Heart right ventricle (tissue), 16 donors: ENCODE results near the gene FAM234B. TPM values are rescaled to one million over a fixed set of nuclear protein-coding genes. Genes with fewer than 3 reads are reported as not detected.

ENCODE experiments used
- ATAC-seq, 8 donors: fragments of 200-7000 bp; cut with Tn5 transposase; one replicate each; pipeline ENCODE4 v1.9.1; 2020; ENCODE audit warnings: mild to moderate bottlenecking in 8 of 8, moderate library complexity in 8 of 8, moderate number of reproducible peaks in 1 of 8
- DNase-seq, 2 donors: peaks; one replicate each; pipeline ENCODE4 v3.0.0-alpha.2; 2020
- H3K27ac ChIP-seq, 10 donors: fragments of 200-600 bp; sonication (generic) in 2 of 10; one replicate each; pipeline versions ENCODE4 v1.5.0 to v1.8.0; 2020 to 2022; ENCODE audit warnings: mild to moderate bottlenecking in 3 of 10
- H3K27me3 ChIP-seq, 7 donors: fragments of 200-600 bp; one replicate each; pipeline ENCODE4 v1.8.0; 2021 to 2022; ENCODE audit warnings: mild to moderate bottlenecking in 2 of 7
- H3K36me3 ChIP-seq, 9 donors: fragments of 200-600 bp; sonication (generic) in 1 of 9; one replicate each; pipeline versions ENCODE4 v1.5.0 to v1.8.0; 2020 to 2022; ENCODE audit warnings: mild to moderate bottlenecking in 2 of 9
- H3K4me1 ChIP-seq, 9 donors: fragments of 200-600 bp; sonication (generic) in 1 of 9; one replicate each; pipeline versions ENCODE4 v1.5.0 to v1.8.0; 2020 to 2022; ENCODE audit warnings: mild to moderate bottlenecking in 4 of 9
- H3K4me3 ChIP-seq, 10 donors: fragments of 200-600 bp; sonication (generic) in 2 of 10; one replicate each; pipeline versions ENCODE4 v1.5.0 to v1.8.0; 2020 to 2022; ENCODE audit warnings: mild to moderate bottlenecking in 7 of 10, moderate library complexity in 2 of 10
- H3K9me3 ChIP-seq, 11 donors: fragments of 200-600 bp in 10 of 11; sonication (generic) in 2 of 11; one replicate each; pipeline versions ENCODE4 v1.5.0 to v1.8.0; 2013 to 2022; ENCODE audit warnings: mild to moderate bottlenecking in 2 of 11, control low read depth in 1 of 11, moderate library complexity in 1 of 11
- WGBS, 2 donors: extraction: QIAGEN DNeasy Blood & Tissue Kit; methylation state at CpG; one replicate each; pipeline ENCODE4 v1.1.7; 2013; ENCODE audit warnings: inconsistent platforms in 1 of 2; 5-methylcytosine and 5-hydroxymethylcytosine counted together
- intact Hi-C, 10 donors: fragments of 100-400 bp; cut with DNase I; formaldehyde crosslinking; loops; one replicate each; pipeline versions ENCODE4 v1.11.1 to v1.14.2; 2022
- polyA plus RNA-seq, 2 donors: library from polyadenylated mRNA; stranded (reverse); fragments of 200-250 nt; gene quantifications; one replicate each; pipeline ENCODE4 v1.2.3, GENCODE V29; 2013
- total RNA-seq, 10 donors: library from RNA; stranded (reverse); fragmentation: NEBNext Ultra II Directional in 3 of 10; extraction: Animal tissue kit (Norgen Biotek cat#: 25700) in 3 of 10; gene quantifications; one replicate each; pipeline versions ENCODE4 v1.2.1 to v1.2.4, GENCODE V29; 2021 to 2023
- TF ChIP-seq, protein P1 (sequence below), 9 donors: fragments of 200-600 bp; sonication (generic) in 2 of 9; IDR thresholded peaks; one replicate each; pipeline versions ENCODE4 v1.5.0 to v1.8.0; 2021 to 2022; ENCODE audit warnings: antibody characterized with exemption in 9 of 9, mild to moderate bottlenecking in 5 of 9, moderate library complexity in 1 of 9
- donor health status: Arrhythmogenic right ventricular cardiomyopathy.
- donor health status: ischemic (EF 13 %, LVEDD 7.1; RV severe dilation, severe dysfunction).
- donor health status: healthy with polysubstance abuse.
- donor health status: DM: no; HTN: yes; CAD: no.
- donor health status: DM: no; HTN: no; CAD: no.
- donor health status: ischemic (EF 25% LVEDD 6.9; RV normal size, moderate dysfunction).
- donor health status: ischemic (EF 25% LVEDD 5.7; RV mildly dilated, moderate dysfunction).
- donor health status: healthy.
- donor health status: DM: yes; HTN: yes; CAD: no.
- donor health status: Ischemic cardiomyopathy.
- donor health status: ischemic (EF 35%, LVEDD 5.7; RV mildly dilated, moderate dysfunction).
- donor health status: nonischemic (EF 11% LVEDD 7.7; RV severe dilation, severe dysfunction).
- donor health status: DM: yes; HTN: yes; CAD: no.
- donor health status: PGD.
- donor health status: ischemic (EF 29% LVEDD 5.4; RV normal size, mild dysfunction).
- donor health status: nonischemic (EF 23%, LVEDD 6.1; RV moderate dilation, normal function).

The FAM234B gene
- total and polyA plus RNA-seq, 12 donors = 0.59 to 3.6 (median 2.2) TPM

DNA sequence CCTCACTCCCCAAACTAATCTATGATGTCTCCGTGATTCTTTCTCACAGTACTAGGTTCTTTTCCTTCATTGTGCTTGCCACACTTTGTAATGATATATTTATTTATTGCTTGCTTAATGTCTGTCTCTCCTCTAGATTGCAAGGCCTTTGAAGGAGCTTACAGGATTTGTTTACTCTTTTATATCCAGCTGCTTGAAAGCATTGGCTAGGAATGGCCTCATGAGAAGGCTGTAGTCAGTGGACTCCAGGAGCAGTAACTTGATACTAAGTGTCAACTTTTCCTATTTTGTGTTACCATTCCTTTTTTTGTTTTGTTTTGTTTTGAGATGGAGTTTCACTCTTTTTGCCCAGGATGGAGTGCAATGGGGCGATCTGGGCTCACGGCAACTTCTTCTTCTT, 7.3 kb upstream of the FAM234B start:
- WGBS, 2 donors = 94 to 98% methylated on average over 3 of the region's 3 CpGs
- intact Hi-C loops = no loop called here

GRCh38 chr12:13038491-13039161, 5.6 kb upstream of the FAM234B start:
- no peaks in the 10 kb centered on the region for H3K9me3 ChIP-seq
- WGBS, 2 donors = 81 to 86% methylated on average over 4 of the region's 4 CpGs
- intact Hi-C loops = no loop called here
- H3K4me3 ChIP-seq = no peak overlapping the region
- ATAC-seq (no peak), DNase-seq (no peak)
- no peak overlapping the region for H3K27ac ChIP-seq
- H3K36me3 ChIP-seq = no peaks in the 10 kb centered on the region
- H3K4me1 ChIP-seq = peaks cover 0 to 2% (median 0%) of the 10 kb centered on the region in 9 donors
- H3K27me3 ChIP-seq = peaks cover 0 to 6% (median 0%) of the 10 kb centered on the region in 7 donors
- TF ChIP-seq, protein P1, sequence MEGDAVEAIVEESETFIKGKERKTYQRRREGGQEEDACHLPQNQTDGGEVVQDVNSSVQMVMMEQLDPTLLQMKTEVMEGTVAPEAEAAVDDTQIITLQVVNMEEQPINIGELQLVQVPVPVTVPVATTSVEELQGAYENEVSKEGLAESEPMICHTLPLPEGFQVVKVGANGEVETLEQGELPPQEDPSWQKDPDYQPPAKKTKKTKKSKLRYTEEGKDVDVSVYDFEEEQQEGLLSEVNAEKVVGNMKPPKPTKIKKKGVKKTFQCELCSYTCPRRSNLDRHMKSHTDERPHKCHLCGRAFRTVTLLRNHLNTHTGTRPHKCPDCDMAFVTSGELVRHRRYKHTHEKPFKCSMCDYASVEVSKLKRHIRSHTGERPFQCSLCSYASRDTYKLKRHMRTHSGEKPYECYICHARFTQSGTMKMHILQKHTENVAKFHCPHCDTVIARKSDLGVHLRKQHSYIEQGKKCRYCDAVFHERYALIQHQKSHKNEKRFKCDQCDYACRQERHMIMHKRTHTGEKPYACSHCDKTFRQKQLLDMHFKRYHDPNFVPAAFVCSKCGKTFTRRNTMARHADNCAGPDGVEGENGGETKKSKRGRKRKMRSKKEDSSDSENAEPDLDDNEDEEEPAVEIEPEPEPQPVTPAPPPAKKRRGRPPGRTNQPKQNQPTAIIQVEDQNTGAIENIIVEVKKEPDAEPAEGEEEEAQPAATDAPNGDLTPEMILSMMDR (IDR thresholded peaks at IDR 0.05) = no peak

More for the DNA sequence above, 7.3 kb upstream of the FAM234B start:
- DNase-seq = no peak
- Histone ChIP-seq H3K27ac (no peak overlapping the region), H3K36me3 (no peaks in the 10 kb centered on the region), H3K4me1 (peaks cover 0 to 7% (median 0%) of the 10 kb centered on the region in 9 donors), H3K27me3 (peaks cover 0 to 3% (median 0%) of the 10 kb centered on the region in 7 donors), H3K9me3 (no peaks in the 10 kb centered on the region), H3K4me3 (no peak overlapping the region)
- ATAC-seq = no peak
- TF ChIP-seq, protein P1 (IDR thresholded peaks at IDR 0.05) = no peak

- Histone ChIP-seq H3K27ac (no peak overlapping the region), H3K9me3 (no peaks in the 10 kb centered on the region), H3K36me3 (no peaks in the 10 kb centered on the region), H3K4me1 (peaks cover 0 to 7% (median 4%) of the 10 kb centered on the region in 9 donors), H3K4me3 (no peak overlapping the region), H3K27me3 (peaks cover 0 to 7% (median 0%) of the 10 kb centered on the region in 7 donors)
- intact Hi-C loops = no loop called here
- WGBS, 2 donors = 60 to 61% methylated on average over 5 of the region's 5 CpGs
- DNase-seq (no peak), ATAC-seq (no peak)
- TF ChIP-seq, protein P1 (IDR thresholded peaks at IDR 0.05) = no peak
Measured at GRCh38 chr12:13039328-13039956, 4.7 kb upstream of the FAM234B start.

DNA sequence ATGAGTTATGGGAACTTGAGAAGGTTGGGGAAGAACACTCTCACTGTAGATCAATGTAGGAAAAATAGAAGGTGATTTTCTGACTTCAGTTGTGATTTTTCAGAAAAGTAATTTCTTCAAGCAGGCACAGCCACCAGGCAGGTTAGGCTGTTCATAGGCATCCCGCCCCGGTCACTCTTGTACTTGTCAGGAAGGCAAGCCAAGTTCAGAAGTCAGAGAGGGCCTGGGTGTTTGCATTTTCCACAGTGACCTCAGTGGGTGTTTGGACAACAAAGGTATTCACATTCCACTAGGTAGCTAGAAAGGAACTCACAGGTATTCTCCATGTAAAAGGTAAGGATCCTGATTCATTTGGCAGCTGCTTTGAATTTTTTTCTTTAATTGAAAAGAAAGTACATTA, 3.0 kb upstream of the FAM234B start:
- Histone ChIP-seq H3K27ac (no peak overlapping the region), H3K27me3 (peaks cover 0 to 7% (median 0%) of the 10 kb centered on the region in 7 donors), H3K4me3 (no peak overlapping the region), H3K4me1 (peaks cover 0 to 17% (median 11%) of the 10 kb centered on the region in 9 donors), H3K9me3 (no peaks in the 10 kb centered on the region), H3K36me3 (no peaks in the 10 kb centered on the region)
- 96 to 98% methylated on average over 2 of the region's 2 CpGs for WGBS, 2 donors
- intact Hi-C loops = loop anchor here in 2 of 10 donors (5.0 to 10.0 kb wide), 2 partner anchors 39 to 54 kb away; partner anchors contain the start of gene HEBP1 (in 1 of the 2)
- ATAC-seq (no peak), DNase-seq (no peak)
- TF ChIP-seq, protein P1 (IDR thresholded peaks at IDR 0.05) = no peak
